HepG2 (cell line): ENCODE data around the gene HIRA.
"Not testable (repeated sequence)": the region's sequence is repeated elsewhere in the genome, so short reads cannot be mapped to it uniquely, and the experiment has no call there.

Source experiments
- CHD2 ChIP-seq: IDR thresholded peaks from 2 replicates; pipeline ENCODE4 v1.6.1; 2011; ENCODE audit warnings: low read depth, low read length, improper control_type of control experiment
- NR2C2 ChIP-seq: sonication (generic); formaldehyde crosslinking; IDR thresholded peaks from 2 replicates; pipeline ENCODE4 v1.4.0; 2020; ENCODE audit warnings: missing genetic modification reagents, mild to moderate bottlenecking, moderate library complexity, borderline replicate concordance
- TBP ChIP-seq: sonication (generic); formaldehyde crosslinking; IDR thresholded peaks from 2 replicates; pipeline ENCODE4 v1.5.0; 2020; ENCODE audit warnings: missing genetic modification reagents
- ZFP36L1 ChIP-seq: sonication (generic); formaldehyde crosslinking; IDR thresholded peaks from 2 replicates; pipeline ENCODE4 v1.8.0; 2022; ENCODE audit warnings: mild to moderate bottlenecking, missing genetic modification reagents, moderate library complexity
- TF ChIP-seq, protein P1 (sequence below): IDR thresholded peaks from 2 replicates; pipeline ENCODE4 v1.6.1; 2012; ENCODE audit warnings: inconsistent platforms

GRCh38 chr22:19323420-19323819 lies 108.1 kb downstream of the HIRA start:
- TF ChIP-seq CHD2; ZFP36L1; NR2C2; TBP (CRISPR knock-in tag): not testable (repeated sequence)
- TF ChIP-seq, protein P1, sequence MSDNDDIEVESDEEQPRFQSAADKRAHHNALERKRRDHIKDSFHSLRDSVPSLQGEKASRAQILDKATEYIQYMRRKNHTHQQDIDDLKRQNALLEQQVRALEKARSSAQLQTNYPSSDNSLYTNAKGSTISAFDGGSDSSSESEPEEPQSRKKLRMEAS: not testable (repeated sequence)
